OCI-LY7 (cell line): ENCODE data around the gene TBC1D4.

Experiments
- EZH2phosphoT487 ChIP-seq: fragments of 200-600 bp; sonication (generic); IDR thresholded peaks from 2 replicates; pipeline ENCODE4 v1.6.1; 2018; ENCODE audit warnings: low read depth, borderline replicate concordance, mild to moderate bottlenecking, mixed run types, antibody characterized with exemption, low read length, moderate library complexity, mixed read lengths
- TF ChIP-seq, protein P1 (sequence below): fragments of 200-600 bp; sonication (generic); conservative IDR thresholded peaks from 2 replicates; pipeline ENCODE4 v1.5.1; 2014; ENCODE audit warnings: mild to moderate bottlenecking, antibody characterized with exemption, low read length, moderate library complexity, mixed read lengths

DNA sequence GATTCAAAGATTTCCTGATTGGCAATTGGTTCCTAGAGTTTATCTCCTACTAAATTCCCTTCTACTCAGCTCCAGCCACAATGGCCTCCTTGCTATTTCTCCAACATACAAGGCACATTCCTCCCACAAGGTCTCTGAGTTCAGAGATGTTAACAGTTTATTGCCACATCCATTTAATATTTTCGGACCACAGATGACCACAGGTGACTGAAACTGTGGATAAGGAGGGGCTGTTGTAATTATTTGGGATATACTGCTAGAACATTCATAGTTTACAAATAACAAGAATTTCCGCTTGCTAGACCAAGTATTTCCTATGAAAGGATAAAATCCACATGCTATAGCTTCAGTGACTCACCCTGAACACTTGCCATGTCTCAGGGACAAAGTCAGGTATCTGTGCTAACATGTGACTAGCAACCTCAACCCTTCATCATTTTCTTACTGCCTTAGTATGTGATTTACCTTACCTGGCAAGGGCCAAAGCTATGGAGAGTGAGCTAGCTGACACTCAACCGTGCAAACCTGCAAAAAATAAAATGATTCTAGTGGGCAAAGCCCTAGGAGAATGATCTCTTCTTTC is 117.7 kb downstream of the TBC1D4 start:
- TF ChIP-seq, protein P1, sequence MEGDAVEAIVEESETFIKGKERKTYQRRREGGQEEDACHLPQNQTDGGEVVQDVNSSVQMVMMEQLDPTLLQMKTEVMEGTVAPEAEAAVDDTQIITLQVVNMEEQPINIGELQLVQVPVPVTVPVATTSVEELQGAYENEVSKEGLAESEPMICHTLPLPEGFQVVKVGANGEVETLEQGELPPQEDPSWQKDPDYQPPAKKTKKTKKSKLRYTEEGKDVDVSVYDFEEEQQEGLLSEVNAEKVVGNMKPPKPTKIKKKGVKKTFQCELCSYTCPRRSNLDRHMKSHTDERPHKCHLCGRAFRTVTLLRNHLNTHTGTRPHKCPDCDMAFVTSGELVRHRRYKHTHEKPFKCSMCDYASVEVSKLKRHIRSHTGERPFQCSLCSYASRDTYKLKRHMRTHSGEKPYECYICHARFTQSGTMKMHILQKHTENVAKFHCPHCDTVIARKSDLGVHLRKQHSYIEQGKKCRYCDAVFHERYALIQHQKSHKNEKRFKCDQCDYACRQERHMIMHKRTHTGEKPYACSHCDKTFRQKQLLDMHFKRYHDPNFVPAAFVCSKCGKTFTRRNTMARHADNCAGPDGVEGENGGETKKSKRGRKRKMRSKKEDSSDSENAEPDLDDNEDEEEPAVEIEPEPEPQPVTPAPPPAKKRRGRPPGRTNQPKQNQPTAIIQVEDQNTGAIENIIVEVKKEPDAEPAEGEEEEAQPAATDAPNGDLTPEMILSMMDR = no peak
- TF ChIP-seq EZH2phosphoT487 = no peak
